Body of pancreas (tissue), 4 donors: ENCODE results near the gene SLC15A4. TPM values are rescaled to one million over a fixed set of nuclear protein-coding genes. Genes with fewer than 3 reads are reported as not detected.

ENCODE experiments used
- ATAC-seq: fragments of 150-250 bp; one replicate; pipeline ENCODE4 v1.9.1; 2016
- DNase-seq, 4 donors: peaks; one replicate each; pipeline ENCODE4 v3.0.0-alpha.2; 2019
- H3K27ac ChIP-seq, 4 donors: fragments of 200-600 bp; sonication (generic); 1 replicate in 3 of 4; 2 replicates in 1 of 4; pipeline versions ENCODE4 v1.5.1 to v1.6.1; 2016 to 2019; ENCODE audit warnings: mild to moderate bottlenecking in 1 of 4, mixed read lengths in 1 of 4, moderate library complexity in 1 of 4
- H3K27me3 ChIP-seq, 2 donors: fragments of 200-600 bp; sonication (generic); one replicate each; pipeline ENCODE4 v1.6.0; 2016; ENCODE audit warnings: mild to moderate bottlenecking in 1 of 2
- H3K36me3 ChIP-seq, 2 donors: fragments of 200-600 bp; sonication (generic); replicated peaks in 1 of 2; 2 replicates each; pipeline ENCODE4 v1.5.1; 2016; ENCODE audit warnings: low read depth in 2 of 2; ENCODE audit not compliant: insufficient read depth in 1 of 2
- H3K4me1 ChIP-seq: fragments of 200-600 bp; sonication (generic); one replicate; pipeline ENCODE4 v1.6.0; 2016
- H3K4me3 ChIP-seq, 2 donors: fragments of 200-600 bp; sonication (generic); 1 replicate in 1 of 2; 2 replicates in 1 of 2; pipeline ENCODE4 v1.5.1; 2016 to 2019
- H3K9me3 ChIP-seq, 3 donors: fragments of 200-600 bp; sonication (generic); 1 replicate in 2 of 3; 2 replicates in 1 of 3; pipeline ENCODE4 v1.5.1; 2016
- CTCF ChIP-seq, 7 experiments: fragments of 450-650 bp in 4 of 7; fragments of 200-600 bp in 3 of 7; sonication (generic) in 3 of 7; IDR thresholded peaks; one replicate each; pipeline ENCODE4 v1.5.1; 2016 to 2019; ENCODE audit warnings: antibody characterized with exemption in 7 of 7
- POLR2A ChIP-seq, 3 donors: fragments of 450-650 bp; IDR thresholded peaks; one replicate each; pipeline ENCODE4 v1.6.1; 2016; ENCODE audit warnings: antibody characterized with exemption in 3 of 3, mild to moderate bottlenecking in 2 of 3
- WGBS, 2 donors: methylation state at CpG; one replicate each; pipeline ENCODE4 v1.1.5; 2017; 5-methylcytosine and 5-hydroxymethylcytosine counted together
- intact Hi-C: fragments of 100-400 bp; cut with DNase I; formaldehyde crosslinking; loops from one replicate; pipeline ENCODE4 v1.15.1; 2023
- total RNA-seq, 2 donors: library from RNA; depleted of rRNA; stranded (reverse); fragments of >200 nt; gene quantifications; one replicate each; pipeline ENCODE4 v1.1.0, GENCODE V29; 2016

The SLC15A4 gene
- total RNA-seq, 2 donors from 2014 or later = 14.5 to 21.0 TPM

GRCh38 chr12:128772249-128772648 lies 51.5 kb downstream of the SLC15A4 start:
- ATAC-seq (no peak), DNase-seq (no peak)
- no peaks in the 10 kb centered on the region for H3K4me1 ChIP-seq
- no peaks in the 10 kb centered on the region for H3K9me3 ChIP-seq
- H3K27me3 ChIP-seq = peaks cover 0 to 6% of the 10 kb centered on the region in 2 donors
- WGBS, 2 donors = 83 to 85% methylated on average over 10 of the region's 10 CpGs
- H3K4me3 ChIP-seq = no peak overlapping the region
- no peaks in the 10 kb centered on the region for H3K36me3 ChIP-seq
- intact Hi-C loops = no loop called here
- H3K27ac ChIP-seq = no peak overlapping the region
- TF ChIP-seq POLR2A (IDR thresholded peaks at IDR 0.05) (no peak), CTCF (IDR thresholded peaks at IDR 0.05) (no peak)

- intact Hi-C loops = no loop called here
- H3K27me3 ChIP-seq = peaks cover 0 to 6% of the 10 kb centered on the region in 2 donors
- H3K4me3 ChIP-seq = no peak overlapping the region
- DNase-seq (no peak), ATAC-seq (no peak)
- no peak overlapping the region for H3K27ac ChIP-seq
- H3K9me3 ChIP-seq = no peaks in the 10 kb centered on the region
- no peaks in the 10 kb centered on the region for H3K4me1 ChIP-seq
- 26 to 41% methylated on average over 4 of the region's 4 CpGs for WGBS, 2 donors
- no peak for TF ChIP-seq CTCF (IDR thresholded peaks at IDR 0.05)
- TF ChIP-seq POLR2A (IDR thresholded peaks at IDR 0.05) = no peak
- no peaks in the 10 kb centered on the region for H3K36me3 ChIP-seq
These were observed 52.1 kb downstream of the SLC15A4 start for GRCh38 chr12:128771681-128772080.

GRCh38 chr12:128767518-128767917 lies 56.2 kb downstream of the SLC15A4 start:
- intact Hi-C loops = no loop called here
- DNase-seq = no peak
- WGBS, 2 donors = 27 to 28% methylated on average over 8 to 9 of the region's 9 CpGs

GRCh38 chr12:128766738-128767501 lies 56.8 kb downstream of the SLC15A4 start:
- Histone ChIP-seq H3K36me3 (no peaks in the 10 kb centered on the region), H3K9me3 (no peaks in the 10 kb centered on the region), H3K27me3 (peaks cover 0 to 10% of the 10 kb centered on the region in 2 donors), H3K27ac (no peak overlapping the region), H3K4me1 (no peaks in the 10 kb centered on the region), H3K4me3 (no peak overlapping the region)
- 45 to 46% methylated on average over 12 of the region's 12 CpGs for WGBS, 2 donors
- intact Hi-C loops = no loop called here
- TF ChIP-seq CTCF (IDR thresholded peaks at IDR 0.05) (no peak), POLR2A (IDR thresholded peaks at IDR 0.05) (no peak)
- DNase-seq (no peak), ATAC-seq (no peak)

More at GRCh38 chr12:128767518-128767917, 56.2 kb downstream of the SLC15A4 start:
- TF ChIP-seq POLR2A (IDR thresholded peaks at IDR 0.05) = no peak
- TF ChIP-seq CTCF (IDR thresholded peaks at IDR 0.05) = no peak
- Histone ChIP-seq H3K9me3 (no peaks in the 10 kb centered on the region), H3K4me3 (no peak overlapping the region), H3K27ac (no peak overlapping the region), H3K4me1 (no peaks in the 10 kb centered on the region), H3K27me3 (peaks cover 0 to 10% of the 10 kb centered on the region in 2 donors), H3K36me3 (no peaks in the 10 kb centered on the region)
- no peak for ATAC-seq

GRCh38 chr12:128763395-128763794 lies 60.4 kb downstream of the SLC15A4 start:
- Histone ChIP-seq H3K27ac (no peak overlapping the region), H3K27me3 (peaks cover 0 to 10% of the 10 kb centered on the region in 2 donors), H3K36me3 (no peaks in the 10 kb centered on the region), H3K4me3 (no peak overlapping the region), H3K4me1 (no peaks in the 10 kb centered on the region), H3K9me3 (no peaks in the 10 kb centered on the region)
- no peak for ATAC-seq
- intact Hi-C loops = no loop called here
- TF ChIP-seq CTCF (IDR thresholded peaks at IDR 0.05) (no peak), POLR2A (IDR thresholded peaks at IDR 0.05) (no peak)
- DNase-seq = no peak
- 64 to 73% methylated on average over 8 to 9 of the region's 9 CpGs for WGBS, 2 donors
